GM19238 (cell line): ENCODE data around the gene LZTS2.
"Not testable (repeated sequence)": the region's sequence is repeated elsewhere in the genome, so short reads cannot be mapped to it uniquely, and the experiment has no call there.

Experiments
- DNase-seq: peaks from one replicate; pipeline ENCODE4 v3.0.0; 2011; ENCODE audit warnings: low spot score; ENCODE audit not compliant: insufficient read length

Gene LZTS2

DNA sequence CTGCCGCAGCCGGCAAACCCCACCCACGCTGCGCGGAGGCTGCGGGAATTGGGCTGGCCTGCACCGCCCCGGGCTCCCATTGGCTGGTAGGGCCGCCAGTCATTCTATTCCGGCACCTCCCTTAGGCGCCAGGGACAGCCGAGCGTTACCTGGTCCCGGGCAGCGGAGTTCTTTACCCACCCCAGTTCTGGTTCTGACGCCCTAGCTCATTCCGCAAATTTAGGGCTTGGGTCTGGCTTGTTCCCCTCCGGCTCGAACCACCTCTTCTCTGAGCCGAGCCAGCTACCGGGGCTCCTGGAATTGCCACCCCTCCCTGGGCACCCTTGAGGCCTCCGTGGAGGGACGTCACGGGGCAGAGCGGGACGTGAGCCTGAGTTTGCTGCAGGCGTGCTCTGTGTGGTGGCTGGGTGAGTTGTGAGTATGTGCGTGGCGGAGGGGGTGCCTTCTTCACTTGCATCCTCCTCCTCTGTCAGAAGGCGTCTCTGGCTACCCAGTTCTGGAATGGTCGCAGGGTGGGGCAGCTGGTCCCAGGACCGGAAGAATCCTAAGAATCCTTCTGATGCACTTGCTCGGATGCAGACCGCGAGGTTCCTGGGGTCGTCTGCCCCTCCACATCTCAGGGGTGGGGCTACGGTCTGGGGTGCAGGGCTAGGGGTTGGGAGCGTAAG, 31.7 kb downstream of the LZTS2 start, which contains the start of the genes PDZD7 and SFXN3:
Gene PDZD7, minus strand, starts transcription at position 2 of the 668 bp plus-strand sequence. CDS start 910 bp downstream, outside the sequence.
Gene SFXN3, plus strand, starts transcription at position 107 of the 668 bp plus-strand sequence. CDS start 3,461 bp downstream, outside the sequence.
- peak; percentile 96 for DNase-seq

GRCh38 chr10:101031796-101032636, 32.4 kb downstream of the LZTS2 start:
- DNase-seq: no peak

- no peak for DNase-seq
Observed at GRCh38 chr10:101032637-101033224, 33.1 kb downstream of the LZTS2 start.

DNA sequence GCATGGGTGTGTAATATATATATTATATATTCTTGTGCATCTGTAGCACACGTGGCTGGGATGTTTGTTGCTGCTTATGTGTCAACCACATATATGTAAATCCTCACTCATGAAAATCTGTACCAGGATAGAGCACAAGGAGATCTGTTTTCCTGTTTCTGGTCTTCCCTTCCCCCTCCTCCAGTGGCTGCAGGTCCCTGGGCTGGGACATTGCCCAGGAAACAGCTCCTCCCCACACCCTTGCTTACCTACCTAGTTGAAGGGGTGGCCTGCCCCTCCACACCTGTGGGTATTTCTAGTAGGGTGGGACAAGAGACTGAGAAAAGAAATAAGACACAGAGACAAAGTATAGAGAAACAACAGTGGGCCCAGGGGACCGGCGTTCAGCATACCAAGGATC, 33.7 kb downstream of the LZTS2 start:
- DNase-seq: no peak

GRCh38 chr10:101034404-101034803, 34.8 kb downstream of the LZTS2 start:
- not testable (repeated sequence) for DNase-seq

DNA sequence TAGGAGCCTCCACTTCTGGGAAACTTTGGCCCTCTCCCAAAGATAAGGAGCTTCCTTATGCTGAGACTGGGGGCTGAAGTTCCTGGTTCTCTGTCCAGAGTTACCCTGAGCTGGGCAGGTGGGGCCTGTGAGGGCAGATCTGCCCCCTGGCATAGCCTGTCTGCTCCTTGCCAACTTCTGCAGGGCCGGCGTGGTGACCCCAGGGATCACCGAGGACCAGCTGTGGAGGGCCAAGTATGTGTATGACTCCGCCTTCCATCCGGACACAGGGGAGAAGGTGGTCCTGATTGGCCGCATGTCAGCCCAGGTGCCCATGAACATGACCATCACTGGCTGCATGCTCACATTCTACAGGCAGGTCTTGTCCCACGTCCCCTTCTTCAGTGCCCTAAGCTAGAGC, 35.7 kb downstream of the LZTS2 start:
- no peak for DNase-seq

- DNase-seq: no peak
Observed at GRCh38 chr10:101035916-101036702, 36.5 kb downstream of the LZTS2 start.

GRCh38 chr10:101036726-101037125, 37.1 kb downstream of the LZTS2 start:
- DNase-seq: no peak

GRCh38 chr10:101038484-101038883, 38.9 kb downstream of the LZTS2 start:
- DNase-seq: no peak

DNA sequence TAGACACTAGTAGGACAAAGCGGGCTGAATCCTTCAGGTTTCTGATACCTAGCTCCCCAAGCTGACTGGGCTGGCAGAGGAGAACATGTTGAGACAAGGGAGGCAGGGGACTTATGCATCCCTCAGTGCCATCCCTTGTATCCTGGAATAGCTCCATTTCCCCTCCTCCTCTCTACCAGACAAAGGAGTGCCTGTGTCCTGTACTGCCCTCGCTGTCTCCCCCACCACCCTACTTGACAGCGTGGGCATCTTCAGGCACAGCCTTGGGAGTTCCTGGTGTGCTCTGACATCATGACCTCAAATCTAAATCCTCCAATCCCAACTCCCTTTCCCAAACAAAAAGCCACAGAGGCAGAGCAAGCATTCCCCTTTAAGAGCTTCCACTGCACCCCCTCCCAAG, 40.5 kb downstream of the LZTS2 start:
- DNase-seq: no peak

GRCh38 chr10:101040851-101041250, 41.2 kb downstream of the LZTS2 start:
- no peak for DNase-seq

DNA sequence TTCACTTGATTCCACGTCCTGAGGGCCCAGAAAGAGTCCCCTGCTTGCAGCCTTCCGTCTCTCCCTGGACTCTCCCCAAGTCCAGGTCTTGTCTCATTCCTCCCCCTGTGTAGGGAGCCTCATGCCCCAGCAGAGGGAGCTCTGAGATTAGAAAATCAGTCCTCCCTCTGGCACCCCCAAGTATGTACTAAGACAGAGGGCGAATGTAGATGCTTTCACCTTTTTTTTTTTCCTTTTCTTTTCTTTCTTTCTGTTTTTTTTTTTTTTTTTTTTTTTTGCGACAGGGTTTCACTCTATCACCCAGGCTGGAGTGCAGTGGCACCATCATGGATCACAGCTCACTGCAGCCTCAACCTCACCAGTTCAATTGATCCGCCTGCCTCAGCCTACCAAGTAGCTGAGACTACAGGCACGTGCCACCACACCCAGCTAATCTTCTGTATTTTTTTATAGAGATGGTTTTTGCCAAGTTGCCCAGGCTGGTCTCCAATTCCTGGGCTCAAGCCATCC, 41.7 kb downstream of the LZTS2 start:
- peak; percentile 82 for DNase-seq

- no peak for DNase-seq
Observed at GRCh38 chr10:101042118-101042517, 42.5 kb downstream of the LZTS2 start.

DNA sequence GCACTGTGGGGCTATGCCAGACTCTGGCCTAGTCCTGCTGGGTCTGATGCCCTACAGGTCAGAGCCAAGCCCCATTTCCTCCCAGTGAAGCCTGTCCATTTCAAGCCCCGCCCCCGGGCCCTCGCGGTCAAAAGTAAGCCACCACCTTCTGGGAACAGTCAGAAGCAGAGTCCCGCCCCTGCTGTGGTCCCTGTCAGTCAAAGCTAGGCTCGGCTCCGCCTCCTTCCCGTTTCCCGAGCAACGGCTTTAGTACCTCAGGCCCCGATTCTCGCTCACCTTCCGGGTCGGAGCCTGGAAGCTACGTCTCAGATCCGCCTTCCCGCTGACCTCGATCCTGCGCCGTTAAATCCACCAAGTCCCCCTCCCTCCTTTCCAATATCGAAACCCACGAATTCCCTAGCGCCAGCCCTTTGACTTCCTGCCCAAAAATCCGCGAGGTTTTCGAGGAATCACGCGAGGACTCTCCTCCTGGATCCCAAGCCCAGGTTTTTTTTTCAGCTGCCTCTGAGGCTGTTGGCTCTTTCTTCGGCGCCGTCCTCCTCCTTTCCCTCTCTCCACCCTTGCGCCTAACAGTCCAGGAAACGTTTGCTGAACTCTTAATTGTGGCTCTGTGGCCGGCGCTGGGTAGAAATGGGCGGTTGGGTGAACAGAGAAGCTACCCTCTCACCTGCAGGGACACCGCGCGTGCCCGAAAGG, 43.2 kb downstream of the LZTS2 start:
- peak; percentile 96 for DNase-seq

DNA sequence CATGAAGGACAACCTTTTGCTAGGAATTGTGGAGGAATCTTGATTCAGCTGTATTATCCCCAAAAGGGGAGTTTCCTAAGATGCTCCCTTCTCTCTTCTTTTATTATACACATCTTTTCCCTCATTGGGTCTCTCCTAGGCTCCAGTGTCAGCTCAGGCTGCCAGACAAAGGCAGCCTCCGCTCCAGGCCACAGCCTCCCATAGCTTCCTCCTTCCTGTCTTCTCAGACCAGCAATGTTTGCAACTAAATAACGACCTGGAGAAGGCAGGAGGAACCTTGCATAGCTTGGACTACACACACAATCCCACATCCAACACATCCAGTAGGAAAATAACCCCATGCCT, 43.7 kb downstream of the LZTS2 start:
- DNase-seq: no peak

GRCh38 chr10:101044117-101044516, 44.5 kb downstream of the LZTS2 start:
- DNase-seq: no peak

- DNase-seq: no peak
Observed at GRCh38 chr10:101046332-101047238, 47.0 kb downstream of the LZTS2 start.

GRCh38 chr10:101047268-101047667, 47.7 kb downstream of the LZTS2 start:
- no peak for DNase-seq
